Tibial nerve (tissue), 3 donors: ENCODE results near the gene SEC31A.

ENCODE experiments used
- CTCF ChIP-seq, 5 experiments: fragments of 200-600 bp in 3 of 5; fragments of 450-650 bp in 2 of 5; sonication (generic) in 3 of 5; IDR thresholded peaks; one replicate each; pipeline ENCODE4 v1.5.1; 2016 to 2019; ENCODE audit warnings: antibody characterized with exemption in 5 of 5, mild to moderate bottlenecking in 3 of 5, moderate library complexity in 2 of 5
- POLR2A ChIP-seq, 2 donors: fragments of 450-650 bp; IDR thresholded peaks; one replicate each; pipeline ENCODE4 v1.6.1; 2017; ENCODE audit warnings: antibody characterized with exemption in 2 of 2, mild to moderate bottlenecking in 2 of 2, moderate library complexity in 2 of 2

DNA sequence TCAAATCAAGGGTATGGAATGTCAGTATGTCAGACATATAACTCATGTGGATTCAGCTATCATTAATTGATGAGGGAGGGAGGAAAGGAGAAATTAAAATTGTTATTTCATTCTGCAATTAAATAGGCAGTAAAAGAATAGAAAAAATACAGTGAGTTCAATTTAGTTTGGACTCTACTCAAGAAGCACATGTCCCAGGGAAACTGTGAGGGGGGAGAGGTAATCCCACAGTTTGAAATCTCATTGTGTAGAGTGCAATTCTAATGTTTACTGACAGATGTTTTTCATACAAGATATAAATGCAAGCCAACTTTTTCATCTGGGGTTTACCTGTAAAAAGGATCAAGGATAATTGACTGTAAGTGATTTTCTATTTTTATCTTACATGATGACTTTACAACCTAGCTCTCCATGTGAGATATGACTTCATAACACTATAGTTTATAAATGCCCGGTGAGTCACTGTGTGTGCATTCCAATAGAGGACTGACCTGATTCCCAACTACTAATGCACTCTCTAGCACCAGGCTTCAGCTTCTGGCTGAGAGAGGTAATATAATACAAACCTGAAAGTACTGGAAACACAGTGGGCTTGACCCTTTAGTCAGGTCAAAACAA, 57.1 kb downstream of the SEC31A start:
- TF ChIP-seq CTCF (IDR thresholded peaks at IDR 0.05), result no peak
- no peak for TF ChIP-seq POLR2A (IDR thresholded peaks at IDR 0.05)
